Measurements from ENCODE around the gene AURKA. TPM values are rescaled to one million over a fixed set of nuclear protein-coding genes. Genes with fewer than 3 reads are reported as not detected.
"Not testable (repeated sequence)": the region's sequence is repeated elsewhere in the genome, so short reads cannot be mapped to it uniquely, and the experiment has no call there.

The AURKA gene
- total and polyA plus RNA-seq, 9 of the 15 experiments (the other 6 are each of a cell fraction or from before 2014, with no cell fraction given), result 72.7 to 162 (median 113) TPM

GRCh38 chr20:56391037-56391436 lies 978 bp downstream of the AURKA start (continued):
- TF ChIP-seq, protein P1, sequence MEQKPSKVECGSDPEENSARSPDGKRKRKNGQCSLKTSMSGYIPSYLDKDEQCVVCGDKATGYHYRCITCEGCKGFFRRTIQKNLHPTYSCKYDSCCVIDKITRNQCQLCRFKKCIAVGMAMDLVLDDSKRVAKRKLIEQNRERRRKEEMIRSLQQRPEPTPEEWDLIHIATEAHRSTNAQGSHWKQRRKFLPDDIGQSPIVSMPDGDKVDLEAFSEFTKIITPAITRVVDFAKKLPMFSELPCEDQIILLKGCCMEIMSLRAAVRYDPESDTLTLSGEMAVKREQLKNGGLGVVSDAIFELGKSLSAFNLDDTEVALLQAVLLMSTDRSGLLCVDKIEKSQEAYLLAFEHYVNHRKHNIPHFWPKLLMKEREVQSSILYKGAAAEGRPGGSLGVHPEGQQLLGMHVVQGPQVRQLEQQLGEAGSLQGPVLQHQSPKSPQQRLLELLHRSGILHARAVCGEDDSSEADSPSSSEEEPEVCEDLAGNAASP (IDR thresholded peaks at IDR 0.05), result no peak
- no peak for TF ChIP-seq NELFE (IDR thresholded peaks at IDR 0.05; ENCODE audit: insufficient read depth, insufficient read length)

DNA sequence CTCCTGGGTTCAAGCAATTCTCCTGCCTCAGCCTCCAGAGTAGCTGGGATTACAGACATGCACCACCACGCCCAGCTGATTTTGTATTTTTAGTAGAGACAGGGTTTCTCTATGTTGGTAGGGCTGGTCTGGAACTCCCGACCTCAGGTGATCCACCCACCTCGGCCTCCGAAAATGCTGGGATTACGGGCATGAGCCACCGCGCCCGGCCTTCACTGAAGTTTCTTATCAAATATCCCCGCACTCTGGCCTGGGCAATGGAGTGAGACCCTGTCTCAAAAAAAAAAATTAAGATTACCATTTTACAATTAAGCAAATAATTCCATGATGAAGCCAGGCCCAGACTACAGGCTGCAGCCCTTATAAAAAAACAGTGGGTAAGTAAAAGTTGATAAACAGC lies 1.6 kb downstream of the AURKA start:
- H3K27me3 ChIP-seq (ENCODE audit: control insufficient read depth in 2 of 2, insufficient read depth in 2 of 2, low read length in 2 of 2); FAIRE-seq; H2AFZ ChIP-seq (ENCODE audit: low read depth, low read length); H3K9me3 ChIP-seq (replicated peaks; ENCODE audit: control insufficient read depth, insufficient read depth, low read depth, low read length); H3K9me1 ChIP-seq (ENCODE audit: control insufficient read depth, insufficient read depth, low read length); DNase-seq (ENCODE audit: extremely low read depth in 1 of 4, low spot score in 3 of 4); H3K27ac ChIP-seq (ENCODE audit: extremely low read depth, low read depth, low read length); intact Hi-C loops (cut with micrococcal nuclease); CTCF ChIA-PET (ENCODE audit: low intra/inter-chr PET ratio); H4K20me1 ChIP-seq (replicated peaks; ENCODE audit: control insufficient read depth, insufficient read depth, low read length); ATAC-seq; in situ Hi-C loops (cut with MboI); BruUV-seq (replicated peaks): not testable (repeated sequence)
- Histone ChIP-seq H3K4me1 (replicated peaks in 1 of 2; ENCODE audit: control insufficient read depth in 2 of 2, insufficient read depth in 2 of 2, low read length in 2 of 2) (peaks cover 4 to 15% of the 10 kb centered on the region in 2 experiments; a peak in 3 of 5 replicates), H3K4me3 (peak overlapping the region; percentile 92), H3K36me3 (ENCODE audit: control insufficient read depth, insufficient read depth, low read length) (peaks cover 70% of the 10 kb centered on the region), H3K79me2 (ENCODE audit: control insufficient read depth, insufficient read depth, low read length) (peaks cover 93% of the 10 kb centered on the region), H3K9ac (ENCODE audit: insufficient read depth in 1 of 2, low read depth in 2 of 2, low read length in 2 of 2) (peak overlapping the region in 1 of 2 experiments; percentile 99; a peak in 2 of 4 replicates), H3K4me2 (ENCODE audit: insufficient read depth, low read length) (peak overlapping the region; percentile 99)
- POLR2A ChIA-PET, result interaction anchor here (1.1 to 2.3 kb wide), 4 partner anchors 7 to 32 kb away, joined by 3 to 21 read pairs (median 6); partner anchors contain the start of gene FAM210B
- 94% methylated on average over 9 of the region's 9 CpGs for WGBS (ENCODE audit: insufficient coverage, low coverage, missing lambda C conversion rate)

Data from K562 (cell line).